ENCODE data around the gene MCM3AP.
A peak's percentile ranks its signal among the peaks of the same experiment; 100 is the strongest.

The MCM3AP gene

DNA sequence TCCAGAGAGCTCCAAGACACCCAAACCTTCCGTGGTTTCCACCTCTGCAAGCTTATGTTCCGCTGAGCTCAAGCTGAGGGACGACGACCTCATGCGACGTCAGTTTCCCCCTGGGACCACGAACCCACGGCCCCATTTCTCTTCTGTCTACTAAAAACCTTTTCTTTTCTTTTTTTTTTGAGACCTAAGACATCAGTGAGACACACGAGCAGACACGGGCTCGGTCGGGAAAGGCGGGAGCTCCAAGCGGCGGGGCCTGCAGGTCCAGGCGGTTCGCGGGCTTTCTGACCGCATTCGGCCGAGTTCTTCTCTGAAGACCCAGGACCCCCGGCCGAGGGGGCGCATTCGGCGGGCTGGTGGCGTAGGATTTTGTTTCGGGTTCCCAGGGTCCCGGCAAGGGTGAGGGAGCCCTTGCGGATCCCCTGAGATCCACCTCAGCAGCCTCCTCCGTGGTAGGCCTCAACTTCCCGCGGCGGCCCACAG, 37.9 kb upstream of the MCM3AP start:
- peaks cover 66% of the 10 kb centered on the region for H4K20me1 ChIP-seq
- peaks cover 51% of the 10 kb centered on the region for H3K4me1 ChIP-seq
- H3K36me3 ChIP-seq: peaks cover 31% of the 10 kb centered on the region
- peak overlapping the region; percentile 97 for H3K4me2 ChIP-seq
- H3K27me3 ChIP-seq: no peaks in the 10 kb centered on the region
- no peak for TF ChIP-seq Cebpa-rat (IDR thresholded peaks at IDR 0.05)
- H3K27ac ChIP-seq: peak overlapping the region; percentile 99
- H3K9ac ChIP-seq: peak overlapping the region; percentile 99
- H3K4me3 ChIP-seq: peak overlapping the region; percentile 97
- no peaks in the 10 kb centered on the region for H3K9me3 ChIP-seq

DNA sequence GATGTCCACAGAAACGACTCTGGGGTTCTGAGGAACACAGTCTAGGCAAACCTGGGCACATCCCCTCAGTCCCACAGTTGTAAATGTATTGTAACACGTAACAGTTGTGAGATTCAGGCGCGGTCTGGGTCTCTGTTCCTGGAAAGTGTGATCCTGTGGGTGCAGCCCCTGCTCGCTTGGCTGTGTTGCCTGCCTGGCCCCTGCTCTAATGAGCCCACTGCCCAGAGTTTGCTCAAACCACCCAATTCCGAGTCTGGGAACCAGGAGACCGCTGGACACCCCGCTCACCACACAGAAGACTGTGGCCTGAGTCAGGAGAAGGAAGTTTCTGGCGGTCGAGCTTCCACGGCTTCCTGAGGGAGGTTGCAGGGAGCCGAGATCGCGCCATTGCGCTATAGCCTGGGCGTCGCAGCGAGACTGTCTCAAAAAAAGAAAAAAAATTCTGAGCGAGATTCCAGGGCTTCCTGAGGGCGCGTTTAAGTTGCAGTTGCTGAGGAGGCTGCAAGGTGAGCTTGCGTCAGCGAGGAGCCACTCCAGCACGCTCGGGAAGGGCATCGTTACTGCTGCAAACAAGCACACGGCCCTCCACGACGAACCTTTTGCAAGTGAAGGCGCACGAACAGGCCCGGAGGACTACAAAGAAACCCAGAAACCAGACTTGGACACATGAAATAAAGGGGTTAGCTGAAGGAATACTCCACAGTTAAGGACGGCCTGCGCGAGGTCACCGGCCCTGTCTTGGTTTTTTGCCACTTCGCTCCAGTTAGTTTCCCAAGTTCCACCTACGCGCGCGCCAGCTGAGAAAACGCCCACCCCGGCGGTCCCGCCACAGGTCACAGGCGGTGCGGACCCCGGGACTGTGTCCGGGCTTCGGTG, 37.2 kb upstream of the MCM3AP start:
- Histone ChIP-seq H3K9ac (peak overlapping the region; percentile 99), H3K4me1 (peaks cover 51% of the 10 kb centered on the region), H3K4me2 (peak overlapping the region; percentile 97), H3K4me3 (peak overlapping the region; percentile 97), H3K36me3 (peaks cover 31% of the 10 kb centered on the region), H4K20me1 (peaks cover 73% of the 10 kb centered on the region), H3K27ac (peak overlapping the region; percentile 99), H3K9me3 (no peaks in the 10 kb centered on the region), H3K27me3 (no peaks in the 10 kb centered on the region)
- TF ChIP-seq Cebpa-rat (IDR thresholded peaks at IDR 0.05): no peak

DNA sequence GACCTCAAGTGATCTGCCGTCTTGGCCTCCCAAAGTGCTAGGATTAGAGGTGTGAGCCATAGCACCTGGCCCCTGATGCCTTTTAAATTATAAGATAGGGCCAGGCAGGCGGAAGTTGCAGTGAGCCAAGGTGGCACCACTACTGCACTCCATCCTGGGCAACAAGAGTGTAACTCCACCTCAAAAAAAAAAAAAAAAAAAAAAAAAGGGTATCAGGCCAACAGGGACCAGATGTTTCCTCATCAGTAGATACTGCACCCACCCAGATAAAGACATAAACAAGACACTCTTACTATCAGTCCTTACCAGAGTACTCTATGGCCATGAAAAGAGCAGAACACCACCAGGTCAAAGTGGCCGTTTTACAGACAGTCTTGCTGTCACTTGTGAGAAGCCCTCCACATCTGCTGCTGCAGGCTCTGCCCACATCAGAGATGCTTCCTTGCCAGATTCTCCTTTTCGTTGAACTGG, 35.0 kb upstream of the MCM3AP start:
- Histone ChIP-seq H3K27ac (peak overlapping the region; percentile 99; the same call in 1 of the 2 replicates), H3K4me3 (peak overlapping the region; percentile 97), H3K27me3 (no peaks in the 10 kb centered on the region), H3K4me1 (peaks cover 40% of the 10 kb centered on the region), H4K20me1 (peaks cover 81% of the 10 kb centered on the region), H3K36me3 (peaks cover 43% of the 10 kb centered on the region), H3K9ac (peak overlapping the region; percentile 99), H3K9me3 (no peaks in the 10 kb centered on the region), H3K4me2 (peak overlapping the region; percentile 97)
- no peak for TF ChIP-seq Cebpa-rat (IDR thresholded peaks at IDR 0.05)

DNA sequence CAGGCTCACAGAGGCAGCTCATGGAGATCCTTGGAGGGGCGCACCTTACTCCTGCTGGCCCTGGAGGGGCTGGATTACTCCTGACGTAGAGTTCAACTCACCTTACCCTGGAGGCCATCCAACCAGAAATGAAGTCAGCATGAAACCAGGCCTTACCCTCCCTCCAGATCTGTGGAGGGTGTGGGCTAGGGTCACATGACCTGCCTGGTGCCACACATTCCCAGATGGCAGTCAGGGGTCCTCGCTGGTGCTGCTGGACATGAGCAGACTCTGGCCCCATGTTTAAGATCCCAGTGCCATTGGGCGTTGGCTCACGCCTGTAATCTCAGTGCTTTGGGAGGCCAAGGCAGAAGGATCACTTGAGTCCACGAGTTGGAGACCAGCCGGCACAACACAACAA, 33.8 kb upstream of the MCM3AP start:
- Histone ChIP-seq H3K4me2 (peak overlapping the region; percentile 97), H3K27ac (peak overlapping the region; percentile 2; the same call in 1 of the 2 replicates), H3K27me3 (no peaks in the 10 kb centered on the region), H3K9me3 (no peaks in the 10 kb centered on the region), H3K4me3 (no peak overlapping the region), H3K36me3 (peaks cover 55% of the 10 kb centered on the region), H3K9ac (no peak overlapping the region), H3K4me1 (peaks cover 38% of the 10 kb centered on the region), H4K20me1 (peaks cover 75% of the 10 kb centered on the region)
- no peak for TF ChIP-seq Cebpa-rat (IDR thresholded peaks at IDR 0.05)

DNA sequence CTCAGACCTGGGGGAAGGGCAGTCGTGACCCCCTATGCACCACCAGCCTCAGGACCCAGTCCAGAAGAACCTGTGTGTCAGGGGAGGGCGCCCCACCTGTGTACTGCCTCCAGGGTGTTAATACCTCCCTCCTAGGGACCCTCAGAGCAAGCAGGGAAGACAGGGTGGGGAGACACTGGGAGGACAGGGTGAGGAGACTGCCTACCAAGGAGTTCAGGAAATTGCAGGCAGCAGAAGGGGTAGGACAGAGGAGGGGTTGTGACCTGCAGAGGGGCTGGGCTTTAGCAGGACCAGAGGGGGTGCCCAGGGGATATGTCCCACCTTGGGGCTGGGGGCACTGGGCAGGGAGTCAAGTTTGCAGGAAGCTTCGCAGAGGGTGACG, 33.0 kb upstream of the MCM3AP start:
- no peak for TF ChIP-seq Cebpa-rat (IDR thresholded peaks at IDR 0.05)
- 0 out of 2 replicates have a peak overlapping the region, but pooled peaks have one; percentile 15 for H3K9ac ChIP-seq
- H3K4me2 ChIP-seq: no peak overlapping the region

DNA sequence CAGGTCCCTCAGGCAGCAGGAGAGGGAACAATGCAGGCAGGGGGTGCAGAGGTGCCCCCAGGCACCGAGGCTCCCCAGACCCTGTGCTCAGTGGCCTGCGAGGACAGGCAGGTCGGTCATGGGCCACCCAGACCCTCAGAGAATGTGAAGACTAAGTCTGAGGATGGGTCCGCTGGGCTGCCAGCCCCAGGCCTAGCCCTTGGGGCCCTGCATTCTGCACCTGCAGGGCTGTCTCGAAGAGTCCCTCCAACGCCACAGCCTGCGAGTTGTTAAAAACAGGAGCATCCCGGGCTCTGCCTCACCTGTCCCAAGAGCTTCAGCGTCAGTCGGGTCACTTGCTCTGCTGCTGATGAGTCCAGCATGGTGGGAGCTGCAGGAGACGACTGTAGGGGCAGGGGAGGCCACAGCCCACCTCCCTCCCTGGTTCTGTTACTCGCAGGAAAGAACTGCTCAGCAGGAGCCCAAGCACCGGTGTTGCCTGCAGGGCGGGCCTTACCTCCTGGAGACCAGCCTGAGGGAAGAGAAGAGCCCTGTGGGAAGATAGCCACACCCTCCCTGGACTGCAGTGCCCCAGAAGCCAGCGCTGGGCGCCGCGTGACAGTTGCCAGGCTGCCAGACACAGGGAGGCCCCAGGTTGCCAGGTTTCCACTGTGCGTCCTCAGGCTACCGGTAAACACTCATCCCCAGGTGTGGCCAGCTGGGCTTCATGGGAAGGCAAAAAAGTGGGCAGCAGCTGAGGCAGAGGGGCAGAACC, 32.5 kb upstream of the MCM3AP start:
- 0 out of 2 replicates have a peak overlapping the region, but pooled peaks have one; percentile 18 for H3K27ac ChIP-seq

More for the DNA sequence above, 33.0 kb upstream of the MCM3AP start:
- Histone ChIP-seq H3K4me3 (no peak overlapping the region), H3K36me3 (peaks cover 62% of the 10 kb centered on the region), H3K27me3 (no peaks in the 10 kb centered on the region), H3K9me3 (no peaks in the 10 kb centered on the region), H3K4me1 (peaks cover 38% of the 10 kb centered on the region), H4K20me1 (peaks cover 75% of the 10 kb centered on the region), H3K27ac (0 out of 2 replicates have a peak overlapping the region, but pooled peaks have one; percentile 18)

DNA sequence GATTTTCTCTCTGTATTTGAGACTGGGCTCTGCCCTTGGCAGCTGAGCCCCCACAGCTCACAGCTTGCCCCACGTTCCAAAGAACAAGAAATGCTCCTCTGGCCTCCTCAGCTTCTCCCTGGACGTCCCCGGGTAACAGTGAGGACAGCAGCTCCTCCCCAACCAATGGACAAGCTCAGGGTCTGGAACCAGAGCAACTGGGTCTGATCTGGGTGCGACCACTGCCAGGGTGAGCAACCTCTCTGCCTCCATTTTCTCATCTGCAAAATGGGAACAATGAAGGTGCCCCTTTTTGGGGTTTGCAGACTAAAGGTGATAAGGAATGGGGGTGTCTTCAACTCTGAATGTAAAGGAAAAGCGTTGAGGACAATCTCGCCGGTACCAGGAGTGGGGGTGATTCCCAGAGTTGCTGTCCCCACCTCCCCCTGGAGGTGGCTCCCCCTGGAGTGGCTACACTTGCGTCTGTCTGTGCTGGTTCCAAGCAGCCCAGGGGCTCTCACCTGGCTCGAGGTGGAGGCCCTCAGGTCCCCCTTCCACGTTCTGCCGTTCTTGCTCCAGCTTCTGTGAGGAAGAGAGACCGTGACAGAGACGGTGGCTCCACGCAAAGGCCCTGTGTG, 31.4 kb upstream of the MCM3AP start:
- Histone ChIP-seq H3K4me3 (no peak overlapping the region), H3K9ac (no peak overlapping the region), H4K20me1 (peaks cover 64% of the 10 kb centered on the region), H3K4me1 (peaks cover 33% of the 10 kb centered on the region), H3K36me3 (peaks cover 77% of the 10 kb centered on the region), H3K4me2 (no peak overlapping the region), H3K27me3 (no peaks in the 10 kb centered on the region), H3K27ac (no peak overlapping the region), H3K9me3 (0 out of 2 replicates have a peak, but pooled peaks cover 6% of the 10 kb centered on the region)
- no peak for TF ChIP-seq Cebpa-rat (IDR thresholded peaks at IDR 0.05)

More for the DNA sequence above, 32.5 kb upstream of the MCM3AP start:
- TF ChIP-seq Cebpa-rat (IDR thresholded peaks at IDR 0.05): no peak
- Histone ChIP-seq H3K9ac (0 out of 2 replicates have a peak overlapping the region, but pooled peaks have one; percentile 15), H3K4me1 (peaks cover 38% of the 10 kb centered on the region), H3K4me3 (no peak overlapping the region), H4K20me1 (peaks cover 75% of the 10 kb centered on the region), H3K36me3 (peaks cover 68% of the 10 kb centered on the region), H3K9me3 (0 out of 2 replicates have a peak, but pooled peaks cover under 1% of the 10 kb centered on the region), H3K4me2 (no peak overlapping the region), H3K27me3 (no peaks in the 10 kb centered on the region)

DNA sequence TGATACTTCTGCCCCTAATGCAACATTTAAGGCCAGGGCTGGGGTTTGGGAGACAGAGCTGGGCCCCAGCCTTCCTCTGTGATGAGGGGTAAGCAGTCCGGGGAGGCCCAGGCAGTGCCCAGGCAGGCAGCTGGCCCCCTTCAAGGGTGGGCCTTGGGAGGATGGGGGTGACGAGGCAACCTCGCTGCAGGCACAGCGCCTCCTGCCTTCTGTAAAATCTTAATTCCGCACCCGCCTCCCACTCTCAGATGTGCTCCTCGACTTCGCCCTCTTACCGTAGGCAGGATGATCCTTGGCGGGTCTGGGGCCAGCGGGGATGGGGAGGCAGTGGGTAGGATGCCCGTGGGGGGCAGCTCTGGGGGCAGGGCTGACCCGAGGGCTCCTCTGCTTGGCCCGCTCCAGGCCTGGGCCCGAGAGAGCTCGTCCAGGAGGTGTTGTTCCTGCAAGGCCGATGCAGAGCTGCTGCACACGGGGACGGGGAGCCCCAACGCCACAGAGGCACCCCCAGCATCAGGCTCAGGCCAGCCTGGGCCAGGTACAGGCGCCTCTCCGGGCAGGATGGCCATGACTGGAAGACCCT, 29.1 kb upstream of the MCM3AP start:
- no peaks in the 10 kb centered on the region for H3K27me3 ChIP-seq
- peaks cover 10% of the 10 kb centered on the region for H3K4me1 ChIP-seq
- H3K36me3 ChIP-seq: peaks cover 97% of the 10 kb centered on the region
- no peak overlapping the region for H3K4me2 ChIP-seq
- no peak overlapping the region for H3K4me3 ChIP-seq
- H3K9ac ChIP-seq: no peak overlapping the region
- H4K20me1 ChIP-seq: peaks cover 41% of the 10 kb centered on the region
- no peak overlapping the region for H3K27ac ChIP-seq
- TF ChIP-seq Cebpa-rat (IDR thresholded peaks at IDR 0.05): no peak
- H3K9me3 ChIP-seq: 0 out of 2 replicates have a peak, but pooled peaks cover 6% of the 10 kb centered on the region

DNA sequence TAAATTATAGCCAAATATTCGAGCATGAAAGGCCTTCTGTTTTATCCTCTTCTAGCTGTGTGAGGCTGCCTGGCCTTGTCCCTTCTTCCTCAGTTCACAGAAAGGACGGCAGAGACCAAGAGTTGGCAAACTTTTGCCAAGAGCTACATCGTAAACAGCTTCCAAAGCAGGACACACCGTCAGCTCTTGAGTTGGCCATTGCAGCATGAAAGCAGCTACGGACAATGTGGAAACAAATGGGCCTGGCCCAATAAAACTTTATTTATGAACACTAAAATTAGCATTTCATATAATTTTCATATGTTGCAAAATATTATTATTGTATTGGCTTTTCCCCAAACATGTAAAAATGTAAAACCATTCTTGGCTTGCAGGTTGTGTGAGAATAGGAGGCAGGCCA, 27.5 kb upstream of the MCM3AP start:
- Histone ChIP-seq H4K20me1 (peaks cover 25% of the 10 kb centered on the region), H3K4me2 (no peak overlapping the region), H3K4me1 (no peaks in the 10 kb centered on the region), H3K36me3 (peaks cover 97% of the 10 kb centered on the region), H3K27ac (no peak overlapping the region), H3K4me3 (no peak overlapping the region), H3K9me3 (0 out of 2 replicates have a peak, but pooled peaks cover 6% of the 10 kb centered on the region), H3K9ac (no peak overlapping the region), H3K27me3 (no peaks in the 10 kb centered on the region)
- TF ChIP-seq Cebpa-rat (IDR thresholded peaks at IDR 0.05): no peak
